ENCODE measurements around the gene STMN3. TPM values are rescaled to one million over a fixed set of nuclear protein-coding genes. Genes with fewer than 3 reads are reported as not detected.
"Not testable (repeated sequence)": the region's sequence is repeated elsewhere in the genome, so short reads cannot be mapped to it uniquely, and the experiment has no call there.

Gene STMN3
- total RNA-seq, 2 donors from 2014 or later: 15.1 to 24.7 TPM

DNA sequence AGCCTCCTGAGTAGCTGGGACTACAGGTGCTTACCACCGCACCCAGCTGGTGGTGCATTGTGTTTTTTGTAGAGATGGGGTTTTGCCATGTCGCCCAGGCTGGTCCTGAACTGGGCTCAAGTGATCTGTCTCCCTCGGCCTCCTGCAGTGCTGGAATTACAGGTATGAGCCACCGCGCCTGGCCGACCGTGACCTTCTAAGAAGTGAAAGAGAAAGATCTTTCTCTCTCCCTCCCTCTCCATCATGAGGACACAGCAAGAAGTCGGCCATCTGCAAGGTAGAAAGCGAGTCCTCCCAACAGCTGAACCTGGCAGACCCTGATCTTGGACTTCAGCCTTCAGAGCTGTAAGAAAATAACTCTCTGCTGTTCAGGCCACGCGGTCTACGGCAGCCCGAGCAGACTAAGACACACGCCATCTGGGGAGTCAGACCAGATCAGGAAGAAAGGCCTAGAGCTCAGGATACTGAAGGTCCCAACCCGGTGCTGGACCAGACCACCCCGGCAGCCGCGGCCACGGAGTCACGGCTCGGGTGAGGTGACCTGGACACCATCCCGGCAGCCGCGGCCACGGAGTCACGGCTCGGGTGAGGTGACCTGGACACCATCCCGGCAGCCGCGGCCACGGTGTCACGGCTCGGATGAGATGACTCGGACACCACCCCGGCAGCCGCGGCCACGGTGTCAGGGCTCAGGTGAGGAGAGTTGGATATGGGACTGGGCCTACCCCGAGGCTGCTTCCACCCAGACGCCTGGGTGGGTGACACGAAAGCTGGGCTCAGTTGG, 35.9 kb downstream of the STMN3 start:
- H3K27ac Mint-ChIP-seq: no peak overlapping the region
- no peak for ATAC-seq (replicated peaks)
- H3K27me3 Mint-ChIP-seq: no peaks in the 10 kb centered on the region
- H3K9me3 Mint-ChIP-seq: no peaks in the 10 kb centered on the region
- peaks cover 77% of the 10 kb centered on the region for H3K36me3 Mint-ChIP-seq (ENCODE audit: low read depth)
- H3K4me1 Mint-ChIP-seq: peaks cover 1% of the 10 kb centered on the region
- H3K4me3 Mint-ChIP-seq: no peak overlapping the region

GRCh38 chr20:63613863-63614594, 39.2 kb downstream of the STMN3 start:
- H3K36me3 Mint-ChIP-seq (ENCODE audit: low read depth): peaks cover 76% of the 10 kb centered on the region
- not testable (repeated sequence) for H3K4me3 Mint-ChIP-seq

DNA sequence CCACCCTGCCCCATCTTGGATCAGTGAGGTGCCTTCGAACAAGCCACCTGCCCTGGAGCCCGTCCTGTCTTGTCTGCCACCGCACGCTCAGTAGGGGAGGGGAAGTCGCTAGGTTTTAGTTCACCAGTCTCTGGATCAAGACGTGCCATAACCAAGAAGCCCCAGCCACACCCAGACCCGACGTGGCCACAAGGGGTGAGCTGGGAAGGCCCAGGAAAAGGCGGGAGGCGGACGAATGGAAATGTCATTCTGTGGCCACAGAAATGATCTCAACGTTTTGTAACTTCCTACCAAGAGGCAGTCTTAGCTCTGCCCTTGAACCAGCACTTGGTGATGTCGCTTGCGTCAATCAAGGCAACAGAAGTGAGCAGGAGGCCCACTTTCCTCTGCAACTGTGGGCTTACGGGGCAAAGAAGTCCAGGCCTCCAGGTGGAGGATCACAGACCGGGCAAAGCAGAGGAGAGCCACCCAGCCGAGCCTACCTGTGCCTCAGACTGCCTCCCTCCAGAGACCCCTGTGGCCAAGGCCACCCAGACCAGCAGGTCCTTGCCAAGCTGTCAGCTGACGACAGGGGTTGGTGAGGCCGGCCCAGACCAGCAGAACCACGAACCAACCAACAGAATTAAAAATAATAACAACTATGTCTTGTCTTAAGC, 40.8 kb downstream of the STMN3 start:
- no peak overlapping the region for H3K27ac Mint-ChIP-seq
- ATAC-seq (replicated peaks): no peak

More at GRCh38 chr20:63613863-63614594, 39.2 kb downstream of the STMN3 start:
- not testable (repeated sequence) for H3K27ac Mint-ChIP-seq; H3K27me3 Mint-ChIP-seq; ATAC-seq (replicated peaks); H3K4me1 Mint-ChIP-seq; H3K9me3 Mint-ChIP-seq

DNA sequence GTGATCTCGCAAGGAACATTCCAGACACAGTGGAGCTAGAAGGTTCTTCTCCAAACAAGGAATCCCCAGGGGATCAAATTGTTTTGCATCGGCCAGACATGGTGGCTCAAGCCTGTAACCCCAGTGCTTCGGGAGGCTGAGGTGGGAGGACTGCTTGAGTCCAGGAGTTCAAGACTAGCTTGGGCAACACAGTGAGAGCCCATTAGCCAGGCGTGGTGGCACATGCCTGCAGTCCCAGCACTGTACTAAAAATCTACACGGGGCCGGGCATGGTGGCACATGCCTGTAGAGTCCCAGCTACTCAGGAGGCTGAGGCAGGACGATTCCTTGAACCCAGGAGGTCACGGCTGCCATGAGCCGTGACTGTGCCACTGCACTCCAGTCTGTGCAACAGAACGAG, 41.6 kb downstream of the STMN3 start:
- Mint-ChIP-seq H3K27me3 (no peaks in the 10 kb centered on the region), H3K4me1 (no peaks in the 10 kb centered on the region), H3K36me3 (ENCODE audit: low read depth) (peaks cover 55% of the 10 kb centered on the region), H3K9me3 (no peaks in the 10 kb centered on the region), H3K4me3 (no peak overlapping the region), H3K27ac (no peak overlapping the region)
- no peak for ATAC-seq (replicated peaks)

More for the DNA sequence above, 40.8 kb downstream of the STMN3 start:
- no peaks in the 10 kb centered on the region for H3K9me3 Mint-ChIP-seq
- no peaks in the 10 kb centered on the region for H3K27me3 Mint-ChIP-seq
- peaks cover 62% of the 10 kb centered on the region for H3K36me3 Mint-ChIP-seq (ENCODE audit: low read depth)
- no peak overlapping the region for H3K4me3 Mint-ChIP-seq
- H3K4me1 Mint-ChIP-seq: no peaks in the 10 kb centered on the region

GRCh38 chr20:63610581-63611435, 42.4 kb downstream of the STMN3 start:
- Mint-ChIP-seq H3K27me3 (no peaks in the 10 kb centered on the region), H3K36me3 (ENCODE audit: low read depth) (peaks cover 47% of the 10 kb centered on the region), H3K4me3 (no peak overlapping the region), H3K27ac (no peak overlapping the region), H3K4me1 (no peaks in the 10 kb centered on the region), H3K9me3 (no peaks in the 10 kb centered on the region)
- ATAC-seq (replicated peaks): no peak

- no peak overlapping the region for H3K27ac Mint-ChIP-seq
These were observed 46.5 kb downstream of the STMN3 start for GRCh38 chr20:63606686-63607085.

DNA sequence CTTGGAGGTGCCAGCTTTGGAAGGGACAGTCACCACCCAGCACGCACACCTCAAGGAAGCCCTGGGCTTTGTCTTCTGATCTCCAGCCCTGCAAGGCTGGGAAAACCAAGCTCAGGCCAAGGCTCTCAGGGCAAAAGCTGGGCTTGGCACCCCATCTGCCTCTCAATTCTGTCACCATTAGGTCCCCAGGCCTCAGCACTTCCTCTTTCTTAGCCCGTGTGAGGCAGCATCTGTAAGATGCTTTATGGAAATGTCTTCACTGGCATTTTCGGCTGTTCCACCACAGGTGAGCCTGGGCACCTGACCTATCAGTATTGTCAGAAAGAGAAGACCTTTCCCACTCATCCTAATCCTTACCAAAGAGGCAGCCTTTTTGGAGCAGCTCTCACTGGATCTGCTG, 50.9 kb downstream of the STMN3 start:
- Mint-ChIP-seq H3K4me1 (peaks cover 4% of the 10 kb centered on the region), H3K27ac (no peak overlapping the region)

More at GRCh38 chr20:63606686-63607085, 46.5 kb downstream of the STMN3 start:
- H3K4me1 Mint-ChIP-seq: no peaks in the 10 kb centered on the region
- H3K36me3 Mint-ChIP-seq (ENCODE audit: low read depth): peaks cover 35% of the 10 kb centered on the region
- no peaks in the 10 kb centered on the region for H3K27me3 Mint-ChIP-seq
- no peak for ATAC-seq (replicated peaks)
- H3K4me3 Mint-ChIP-seq: no peak overlapping the region
- no peaks in the 10 kb centered on the region for H3K9me3 Mint-ChIP-seq

DNA sequence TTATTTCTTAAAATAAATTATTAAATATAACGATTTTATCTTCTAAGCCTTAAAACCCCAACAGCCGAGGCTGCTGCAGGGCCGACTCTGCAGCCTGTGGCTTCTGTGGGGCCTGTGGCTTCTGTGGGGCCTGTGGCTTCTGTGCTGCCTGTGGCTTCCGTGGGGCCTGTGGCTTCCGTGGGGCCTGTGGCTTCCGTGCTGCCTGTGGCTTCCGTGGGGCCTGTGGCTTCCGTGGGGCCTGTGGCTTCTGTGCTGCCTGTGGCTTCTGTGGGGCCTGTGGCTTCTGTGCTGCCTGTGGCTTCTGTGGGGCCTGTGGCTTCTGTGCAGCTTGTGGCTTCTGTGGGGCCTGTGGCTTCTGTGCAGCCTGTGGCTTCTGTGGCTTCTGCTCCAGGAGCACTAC, 51.5 kb downstream of the STMN3 start:
- not testable (repeated sequence) for H3K4me3 Mint-ChIP-seq; ATAC-seq (replicated peaks); H3K27ac Mint-ChIP-seq

More for the DNA sequence above, 50.9 kb downstream of the STMN3 start:
- Mint-ChIP-seq H3K4me3 (no peak overlapping the region), H3K36me3 (ENCODE audit: low read depth) (peaks cover 59% of the 10 kb centered on the region), H3K27me3 (no peaks in the 10 kb centered on the region), H3K9me3 (no peaks in the 10 kb centered on the region)
- no peak for ATAC-seq (replicated peaks)

GRCh38 chr20:63599396-63600050, 53.7 kb downstream of the STMN3 start:
- Mint-ChIP-seq H3K9me3 (no peaks in the 10 kb centered on the region), H3K27me3 (no peaks in the 10 kb centered on the region), H3K4me1 (peaks cover 4% of the 10 kb centered on the region), H3K27ac (no peak overlapping the region), H3K4me3 (no peak overlapping the region), H3K36me3 (ENCODE audit: low read depth) (peaks cover 74% of the 10 kb centered on the region)
- ATAC-seq (replicated peaks): no peak

More for the DNA sequence above, 51.5 kb downstream of the STMN3 start:
- not testable (repeated sequence) for H3K27me3 Mint-ChIP-seq, H3K4me1 Mint-ChIP-seq, H3K9me3 Mint-ChIP-seq
- H3K36me3 Mint-ChIP-seq (ENCODE audit: low read depth): peaks cover 65% of the 10 kb centered on the region

DNA sequence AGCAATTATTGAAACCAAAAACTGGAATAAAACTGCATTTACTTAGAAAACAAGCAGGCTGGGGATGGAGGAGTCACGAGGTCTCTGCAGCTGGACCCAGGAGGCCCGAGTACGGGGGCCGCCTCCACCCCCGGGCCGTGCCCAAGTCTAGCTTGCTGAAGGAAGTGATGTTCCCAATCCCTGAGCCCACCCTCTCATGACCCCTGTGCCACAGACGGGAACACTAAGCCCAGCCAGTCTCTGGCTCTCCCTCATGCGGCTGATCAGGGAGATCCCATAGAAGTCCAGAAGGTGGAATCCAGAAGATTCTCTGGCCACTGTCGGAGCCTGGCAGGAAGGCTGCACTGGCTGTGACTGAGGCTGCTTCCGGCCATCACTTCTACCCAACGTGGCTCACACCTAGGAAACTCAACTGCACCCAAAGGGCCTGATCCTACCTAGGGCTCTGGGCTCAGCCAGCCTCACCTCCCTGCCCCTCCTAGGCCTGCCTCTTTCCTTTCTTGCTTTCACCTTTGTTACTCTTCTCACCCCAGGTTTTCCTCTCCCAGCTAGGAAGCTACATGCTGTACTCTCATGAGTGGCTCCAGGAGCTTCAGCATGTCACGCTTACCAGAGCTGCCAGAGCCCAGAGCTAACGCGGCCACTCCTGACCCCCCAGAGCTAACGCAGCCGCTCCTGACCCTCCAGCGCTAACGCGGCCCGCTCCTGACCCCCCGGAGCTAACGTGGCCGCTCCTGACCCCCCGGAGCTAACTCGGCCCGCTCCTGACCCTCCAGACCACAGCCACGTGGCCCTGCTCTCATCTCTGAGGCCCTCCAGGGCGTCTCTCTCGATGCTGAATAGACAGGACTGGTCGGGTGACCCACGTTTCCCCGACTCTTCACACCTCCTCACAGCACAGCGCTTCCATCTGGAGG, 54.5 kb downstream of the STMN3 start:
- no peak for ATAC-seq (replicated peaks)
- H3K9me3 Mint-ChIP-seq: no peaks in the 10 kb centered on the region
- H3K4me1 Mint-ChIP-seq: peaks cover 4% of the 10 kb centered on the region
- no peak overlapping the region for H3K27ac Mint-ChIP-seq
- no peaks in the 10 kb centered on the region for H3K27me3 Mint-ChIP-seq
- no peak overlapping the region for H3K4me3 Mint-ChIP-seq
- peaks cover 76% of the 10 kb centered on the region for H3K36me3 Mint-ChIP-seq (ENCODE audit: low read depth)

- no peak overlapping the region for H3K4me3 Mint-ChIP-seq
- no peaks in the 10 kb centered on the region for H3K9me3 Mint-ChIP-seq
- H3K4me1 Mint-ChIP-seq: peaks cover 4% of the 10 kb centered on the region
- H3K36me3 Mint-ChIP-seq (ENCODE audit: low read depth): peaks cover 76% of the 10 kb centered on the region
- ATAC-seq (replicated peaks): no peak
- H3K27ac Mint-ChIP-seq: no peak overlapping the region
- no peaks in the 10 kb centered on the region for H3K27me3 Mint-ChIP-seq
These were observed 55.4 kb downstream of the STMN3 start for GRCh38 chr20:63597651-63598478.

DNA sequence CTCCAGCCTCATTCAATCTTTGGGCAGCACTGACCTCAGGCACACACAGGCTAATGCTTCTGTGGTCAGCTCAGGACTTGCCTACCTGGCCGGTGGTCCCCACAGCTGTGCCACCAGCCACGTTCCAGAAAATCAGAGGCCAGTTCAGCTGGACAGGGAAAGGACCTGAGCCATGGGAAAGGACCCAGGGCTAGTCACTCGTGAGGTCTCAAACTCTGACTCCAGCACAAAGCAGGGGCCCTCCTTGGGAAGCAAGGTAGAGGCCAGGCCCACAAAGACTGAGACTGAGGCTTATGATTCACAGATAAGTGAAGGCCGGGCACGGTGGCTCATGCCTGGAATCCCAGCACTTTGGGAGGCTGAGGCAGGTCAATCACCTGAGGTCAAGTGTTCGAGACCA, 56.8 kb downstream of the STMN3 start:
- no peak for ATAC-seq (replicated peaks)
- Mint-ChIP-seq H3K4me1 (peaks cover 4% of the 10 kb centered on the region), H3K27me3 (no peaks in the 10 kb centered on the region), H3K36me3 (ENCODE audit: low read depth) (peaks cover 70% of the 10 kb centered on the region), H3K4me3 (no peak overlapping the region), H3K27ac (no peak overlapping the region), H3K9me3 (no peaks in the 10 kb centered on the region)
